WTC11 (cell line): ENCODE data around the gene PDRG1.

ENCODE experiments used
- ATF3 ChIP-seq: sonication (generic); formaldehyde crosslinking; conservative IDR thresholded peaks from 2 replicates; pipeline ENCODE4 v1.8.1; 2022; ENCODE audit warnings: mild to moderate bottlenecking, missing genetic modification reagents
- CTCF ChIP-seq: fragments of 200-600 bp; IDR thresholded peaks from 2 replicates; pipeline ENCODE4 v1.8.0; 2022; ENCODE audit warnings: antibody characterized with exemption

GRCh38 chr20:31908016-31908415, 43.8 kb downstream of the PDRG1 start:
- TF ChIP-seq CTCF (no peak), ATF3 (CRISPR knock-in tag) (no peak)
